HepG2 (cell line): Measurements from ENCODE around the gene AUTS2. TPM values are rescaled to one million over a fixed set of nuclear protein-coding genes. Genes with fewer than 3 reads are reported as not detected.

Experiments used
- ATAC-seq: fragments of 200-7000 bp; cut with Tn5 transposase; 3 replicates; pipeline ENCODE4 v1.9.1; 2020; ENCODE audit warnings: mild to moderate bottlenecking, moderate library complexity
- BruUV-seq: library from RNA; stranded (reverse); fragments of 400-500 nt; replicated peaks from 2 replicates; lab custom pipeline; 2021; lab: Mats Ljungman, UMichigan
- CTCF ChIA-PET: fragments of 300-600 bp; formaldehyde crosslinking; extraction: SDS; loops from one replicate; lab custom pipeline; 2021; ENCODE audit warnings: low total read pairs, inconsistent platforms, low intra/inter-chr PET ratio; lab: Yijun Ruan, JAX
- POLR2A ChIA-PET: fragments of 350-600 bp; sonication (Branson Sonifier 250); formaldehyde crosslinking; loops from one replicate; lab custom pipeline; 2020; ENCODE audit warnings: antibody characterized with exemption, inconsistent platforms; lab: Yijun Ruan, JAX
- DNase-seq: peaks from one replicate; pipeline ENCODE4 v3.0.0-alpha.2; 2015; ENCODE audit warnings: low spot score
- FAIRE-seq: peaks from 3 replicates; lab custom pipeline; 2011; peaks lifted over from hg19 to GRCh38; lab: Jason Lieb, UNC
- H2AFZ ChIP-seq: one replicate; pipeline ENCODE4 v1.6.1; 2011; ENCODE audit warnings: low read length, inconsistent platforms
- H3K27ac ChIP-seq: fragments of 300-600 bp; 3 replicates; pipeline ENCODE4 v1.8.0; 2011; ENCODE audit warnings: mixed run types, mild to moderate bottlenecking, mixed read lengths, low read length, inconsistent platforms; ENCODE audit not compliant: insufficient read depth; ENCODE audit errors: extremely low read length
- H3K27me3 ChIP-seq, 2 experiments: fragments of 200-600 bp in 1 of 2; 2 replicates in 1 of 2; 3 replicates in 1 of 2; pipeline versions ENCODE4 v1.6.0 to v1.8.0; 2011; ENCODE audit warnings: low read length in 2 of 2, mild to moderate bottlenecking in 2 of 2, moderate library complexity in 2 of 2, inconsistent platforms in 1 of 2; ENCODE audit not compliant: insufficient read depth in 2 of 2, control insufficient read depth in 1 of 2
- H3K36me3 ChIP-seq, 2 experiments: fragments of 200-600 bp in 1 of 2; replicated peaks in 1 of 2; 2 replicates in 1 of 2; 3 replicates in 1 of 2; pipeline versions ENCODE4 v1.5.1 to v1.8.0; 2011; ENCODE audit warnings: low read length in 2 of 2, inconsistent platforms in 1 of 2; ENCODE audit not compliant: insufficient read depth in 2 of 2, control insufficient read depth in 1 of 2
- H3K4me1 ChIP-seq: 2 replicates; pipeline ENCODE4 v1.5.1; 2012; ENCODE audit warnings: low read length, inconsistent platforms; ENCODE audit not compliant: insufficient read depth
- H3K4me2 ChIP-seq: 2 replicates; pipeline ENCODE4 v1.6.0; 2011; ENCODE audit warnings: low read depth, low read length, inconsistent platforms
- H3K4me3 ChIP-seq, 3 experiments: fragments of 200-600 bp in 1 of 3; sonication (generic), shearing (Covaris generic) in 1 of 3; replicated peaks in 1 of 3; 2 replicates each; pipeline ENCODE4 v1.5.1; 2011 to 2016; ENCODE audit warnings: low read length in 3 of 3, inconsistent platforms in 2 of 3, low read depth in 2 of 3, mild to moderate bottlenecking in 2 of 3, control low read depth in 1 of 3, mixed read lengths in 1 of 3; ENCODE audit not compliant: insufficient read depth in 1 of 3
- H3K79me2 ChIP-seq: one replicate; pipeline ENCODE4 v1.6.1; 2011; ENCODE audit warnings: low read length, inconsistent platforms; ENCODE audit not compliant: insufficient read depth
- H3K9ac ChIP-seq: 2 replicates; pipeline ENCODE4 v1.6.0; 2011; ENCODE audit warnings: mild to moderate bottlenecking, low read depth, low read length, inconsistent platforms; ENCODE audit not compliant: insufficient read depth
- H3K9me3 ChIP-seq: 2 replicates; pipeline ENCODE4 v1.5.1; 2012; ENCODE audit warnings: mild to moderate bottlenecking, low read length
- H4K20me1 ChIP-seq: 2 replicates; pipeline ENCODE4 v1.6.0; 2011; ENCODE audit warnings: inconsistent platforms, mild to moderate bottlenecking, low read length, moderate library complexity; ENCODE audit not compliant: insufficient read depth
- MBD4 ChIP-seq: IDR thresholded peaks from 2 replicates; pipeline ENCODE4 v1.6.1; 2012; ENCODE audit warnings: low read length, inconsistent platforms, borderline replicate concordance
- POLR2G ChIP-seq: fragments of 200-400 bp; formaldehyde crosslinking; IDR thresholded peaks from 2 replicates; pipeline ENCODE4 v1.6.1; 2018; ENCODE audit warnings: mild to moderate bottlenecking, low read depth, low read length, moderate library complexity
- SAFB2 ChIP-seq: sonication (generic); formaldehyde crosslinking; IDR thresholded peaks from 2 replicates; pipeline ENCODE4 v1.5.1; 2020; ENCODE audit warnings: missing genetic modification reagents, low read depth, mild to moderate bottlenecking, borderline replicate concordance
- SRF ChIP-seq: IDR thresholded peaks from 2 replicates; pipeline ENCODE4 v1.6.1; 2011; ENCODE audit warnings: mild to moderate bottlenecking, low read depth, low read length, moderate library complexity
- ZFY ChIP-seq: sonication (generic); formaldehyde crosslinking; IDR thresholded peaks from 2 replicates; pipeline ENCODE4 v1.4.0; 2020; ENCODE audit warnings: missing genetic modification reagents
- ZNF335 ChIP-seq: sonication (generic); formaldehyde crosslinking; IDR thresholded peaks from 2 replicates; pipeline ENCODE4 v1.4.0; 2020; ENCODE audit warnings: missing genetic modification reagents
- ZNF614 ChIP-seq: IDR thresholded peaks from 2 replicates; pipeline ENCODE4 v1.6.1; 2018; ENCODE audit warnings: missing biosample characterization, missing genetic modification reagents, inconsistent platforms, borderline replicate concordance
- ZSCAN31 ChIP-seq: sonication (generic); formaldehyde crosslinking; IDR thresholded peaks from 2 replicates; pipeline ENCODE4 v1.5.0; 2020; ENCODE audit warnings: low read depth, mild to moderate bottlenecking, missing genetic modification reagents
- WGBS: methylation state at CpG from one replicate; pipeline ENCODE4 v1.1.6; 2017; ENCODE audit warnings: low lambda C conversion rate; 5-methylcytosine and 5-hydroxymethylcytosine counted together
- in situ Hi-C: cut with HindIII; loops from 2 replicates; pipeline ENCODE4 v1.10.0; 2017; ENCODE audit warnings: low pct_unique_long_range_greater_than_20kb; ENCODE audit not compliant: extremely low pct_ligation_motif_present
- intact Hi-C: fragments of 100-400 bp; cut with micrococcal nuclease; formaldehyde crosslinking; loops from one replicate; pipeline ENCODE4 v1.10.0; 2022; ENCODE audit not compliant: unreplicated experiment
- polyA plus RNA-seq, 8 experiments: library from polyadenylated mRNA; depleted of rRNA in 3 of 8; stranded (reverse) in 7 of 8; unstranded in 1 of 8; fragments of >200 nt; fragmentation: Illumina TruSeq in 4 of 8; extraction: Trizol in 4 of 8; gene quantifications; 2 replicates each; pipeline versions ENCODE4 v1.2.1 to v1.2.3, GENCODE V29; 2011 to 2016; ENCODE audit warnings: low read depth in 4 of 8, missing spikeins in 1 of 8, mixed read lengths in 1 of 8; ENCODE audit not compliant: insufficient read depth in 1 of 8
- total RNA-seq, 5 experiments: library from RNA; depleted of rRNA; stranded (reverse); fragments of >200 nt; fragmentation: Illumina TruSeq; extraction: Trizol; gene quantifications; 2 replicates each; pipeline ENCODE4 v1.2.3, GENCODE V29; 2016; ENCODE audit warnings: low read depth in 1 of 5
- TF ChIP-seq, protein P1 (sequence below): IDR thresholded peaks from 2 replicates; pipeline ENCODE4 v1.6.1; 2016
- TF ChIP-seq, protein P2 (sequence below): sonication (generic); formaldehyde crosslinking; IDR thresholded peaks from 2 replicates; pipeline ENCODE4 v1.8.0; 2022; ENCODE audit warnings: missing genetic modification reagents, mild to moderate bottlenecking, inconsistent platforms, borderline replicate concordance
- TF ChIP-seq, protein P3 (sequence below): sonication (generic); formaldehyde crosslinking; IDR thresholded peaks from 2 replicates; pipeline ENCODE4 v1.8.1; 2023; ENCODE audit warnings: mild to moderate bottlenecking, missing genetic modification reagents
- TF ChIP-seq, protein P4 (sequence below): sonication (generic); formaldehyde crosslinking; IDR thresholded peaks from 2 replicates; pipeline ENCODE4 v1.4.0; 2020; ENCODE audit warnings: mild to moderate bottlenecking, missing genetic modification reagents
- TF ChIP-seq, protein P5 (sequence below): sonication (generic); formaldehyde crosslinking; IDR thresholded peaks from 2 replicates; pipeline ENCODE4 v1.4.0; 2020; ENCODE audit warnings: missing genetic modification reagents
- TF ChIP-seq, protein P6 (sequence below): sonication (generic); formaldehyde crosslinking; IDR thresholded peaks from 2 replicates; pipeline ENCODE4 v1.8.1; 2022; ENCODE audit warnings: mild to moderate bottlenecking, missing genetic modification reagents

The AUTS2 gene
- total and polyA plus RNA-seq, 2 of the 13 experiments (the other 11 are each of a cell fraction or from before 2014, with no cell fraction given): 0.38 TPM; not detected in 1

DNA sequence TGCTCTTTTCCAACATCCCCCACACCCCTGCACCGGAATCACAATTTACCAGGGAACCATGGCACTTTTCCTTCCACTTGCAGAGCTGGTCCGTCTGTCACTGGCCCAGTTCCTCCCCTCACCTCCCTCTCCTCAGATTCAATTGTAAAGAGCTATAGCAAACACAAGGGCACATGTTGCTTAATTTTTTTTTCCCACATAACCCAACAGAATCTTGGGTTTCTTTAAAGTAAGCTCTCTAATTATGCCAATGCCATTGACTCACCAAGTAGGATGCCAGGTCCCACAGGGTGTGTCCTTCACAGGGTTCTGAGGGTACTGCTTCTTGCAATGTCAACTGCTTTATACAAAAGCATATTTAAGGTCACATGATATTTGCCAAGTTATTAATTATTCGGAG lies 262.2 kb downstream of the AUTS2 start:
- DNase-seq (no peak), FAIRE-seq (no peak), ATAC-seq (no peak)
- no TSS peak for BruUV-seq
- POLR2A ChIA-PET: no interaction called here
- intact Hi-C loops: no loop called here
- no peaks in the 10 kb centered on the region for H3K79me2 ChIP-seq
- H3K27me3 ChIP-seq: no peaks in the 10 kb centered on the region
- no peak overlapping the region for H3K4me3 ChIP-seq
- no peak overlapping the region for H2AFZ ChIP-seq
- H3K4me1 ChIP-seq: no peaks in the 10 kb centered on the region
- H3K9me3 ChIP-seq: no peaks in the 10 kb centered on the region
- H3K27ac ChIP-seq: no peak overlapping the region
- 1% methylated on average over 3 of the region's 3 CpGs for WGBS
- H3K36me3 ChIP-seq: no peaks in the 10 kb centered on the region
- no peaks in the 10 kb centered on the region for H4K20me1 ChIP-seq
- TF ChIP-seq, protein P1, sequence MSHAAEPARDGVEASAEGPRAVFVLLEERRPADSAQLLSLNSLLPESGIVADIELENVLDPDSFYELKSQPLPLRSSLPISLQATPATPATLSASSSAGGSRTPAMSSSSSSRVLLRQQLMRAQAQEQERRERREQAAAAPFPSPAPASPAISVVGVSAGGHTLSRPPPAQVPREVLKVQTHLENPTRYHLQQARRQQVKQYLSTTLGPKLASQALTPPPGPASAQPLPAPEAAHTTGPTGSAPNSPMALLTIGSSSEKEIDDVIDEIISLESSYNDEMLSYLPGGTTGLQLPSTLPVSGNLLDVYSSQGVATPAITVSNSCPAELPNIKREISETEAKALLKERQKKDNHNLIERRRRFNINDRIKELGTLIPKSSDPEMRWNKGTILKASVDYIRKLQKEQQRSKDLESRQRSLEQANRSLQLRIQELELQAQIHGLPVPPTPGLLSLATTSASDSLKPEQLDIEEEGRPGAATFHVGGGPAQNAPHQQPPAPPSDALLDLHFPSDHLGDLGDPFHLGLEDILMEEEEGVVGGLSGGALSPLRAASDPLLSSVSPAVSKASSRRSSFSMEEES (CRISPR knock-in tag): no peak
- no peak for TF ChIP-seq SRF
- no peak for TF ChIP-seq SAFB2 (CRISPR knock-in tag)
- TF ChIP-seq, protein P2, sequence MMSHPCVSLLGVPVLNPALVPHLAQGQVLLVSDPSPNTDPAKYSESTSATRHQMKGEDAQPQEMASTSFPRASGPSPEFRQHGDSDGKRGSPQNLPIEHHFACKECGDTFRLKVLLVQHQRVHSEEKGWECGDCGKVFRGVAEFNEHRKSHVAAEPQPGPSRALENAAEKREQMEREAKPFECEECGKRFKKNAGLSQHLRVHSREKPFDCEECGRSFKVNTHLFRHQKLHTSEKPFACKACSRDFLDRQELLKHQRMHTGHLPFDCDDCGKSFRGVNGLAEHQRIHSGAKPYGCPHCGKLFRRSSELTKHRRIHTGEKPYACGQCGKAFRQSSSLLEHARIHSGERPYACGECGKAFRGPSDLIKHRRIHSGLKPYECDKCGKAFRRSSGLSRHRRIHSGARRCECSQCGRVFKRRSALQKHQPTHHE: no peak
- TF ChIP-seq ZNF614: no peak
- no peak for TF ChIP-seq ZNF335 (CRISPR knock-in tag)
- no peak for TF ChIP-seq MBD4
- TF ChIP-seq, protein P3, sequence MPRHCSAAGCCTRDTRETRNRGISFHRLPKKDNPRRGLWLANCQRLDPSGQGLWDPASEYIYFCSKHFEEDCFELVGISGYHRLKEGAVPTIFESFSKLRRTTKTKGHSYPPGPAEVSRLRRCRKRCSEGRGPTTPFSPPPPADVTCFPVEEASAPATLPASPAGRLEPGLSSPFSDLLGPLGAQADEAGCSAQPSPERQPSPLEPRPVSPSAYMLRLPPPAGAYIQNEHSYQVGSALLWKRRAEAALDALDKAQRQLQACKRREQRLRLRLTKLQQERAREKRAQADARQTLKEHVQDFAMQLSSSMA: no peak
- TF ChIP-seq, protein P4, sequence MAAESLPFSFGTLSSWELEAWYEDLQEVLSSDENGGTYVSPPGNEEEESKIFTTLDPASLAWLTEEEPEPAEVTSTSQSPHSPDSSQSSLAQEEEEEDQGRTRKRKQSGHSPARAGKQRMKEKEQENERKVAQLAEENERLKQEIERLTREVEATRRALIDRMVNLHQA (CRISPR knock-in tag): no peak
- no peak for TF ChIP-seq ZSCAN31
- TF ChIP-seq POLR2G: no peak
- TF ChIP-seq, protein P5, sequence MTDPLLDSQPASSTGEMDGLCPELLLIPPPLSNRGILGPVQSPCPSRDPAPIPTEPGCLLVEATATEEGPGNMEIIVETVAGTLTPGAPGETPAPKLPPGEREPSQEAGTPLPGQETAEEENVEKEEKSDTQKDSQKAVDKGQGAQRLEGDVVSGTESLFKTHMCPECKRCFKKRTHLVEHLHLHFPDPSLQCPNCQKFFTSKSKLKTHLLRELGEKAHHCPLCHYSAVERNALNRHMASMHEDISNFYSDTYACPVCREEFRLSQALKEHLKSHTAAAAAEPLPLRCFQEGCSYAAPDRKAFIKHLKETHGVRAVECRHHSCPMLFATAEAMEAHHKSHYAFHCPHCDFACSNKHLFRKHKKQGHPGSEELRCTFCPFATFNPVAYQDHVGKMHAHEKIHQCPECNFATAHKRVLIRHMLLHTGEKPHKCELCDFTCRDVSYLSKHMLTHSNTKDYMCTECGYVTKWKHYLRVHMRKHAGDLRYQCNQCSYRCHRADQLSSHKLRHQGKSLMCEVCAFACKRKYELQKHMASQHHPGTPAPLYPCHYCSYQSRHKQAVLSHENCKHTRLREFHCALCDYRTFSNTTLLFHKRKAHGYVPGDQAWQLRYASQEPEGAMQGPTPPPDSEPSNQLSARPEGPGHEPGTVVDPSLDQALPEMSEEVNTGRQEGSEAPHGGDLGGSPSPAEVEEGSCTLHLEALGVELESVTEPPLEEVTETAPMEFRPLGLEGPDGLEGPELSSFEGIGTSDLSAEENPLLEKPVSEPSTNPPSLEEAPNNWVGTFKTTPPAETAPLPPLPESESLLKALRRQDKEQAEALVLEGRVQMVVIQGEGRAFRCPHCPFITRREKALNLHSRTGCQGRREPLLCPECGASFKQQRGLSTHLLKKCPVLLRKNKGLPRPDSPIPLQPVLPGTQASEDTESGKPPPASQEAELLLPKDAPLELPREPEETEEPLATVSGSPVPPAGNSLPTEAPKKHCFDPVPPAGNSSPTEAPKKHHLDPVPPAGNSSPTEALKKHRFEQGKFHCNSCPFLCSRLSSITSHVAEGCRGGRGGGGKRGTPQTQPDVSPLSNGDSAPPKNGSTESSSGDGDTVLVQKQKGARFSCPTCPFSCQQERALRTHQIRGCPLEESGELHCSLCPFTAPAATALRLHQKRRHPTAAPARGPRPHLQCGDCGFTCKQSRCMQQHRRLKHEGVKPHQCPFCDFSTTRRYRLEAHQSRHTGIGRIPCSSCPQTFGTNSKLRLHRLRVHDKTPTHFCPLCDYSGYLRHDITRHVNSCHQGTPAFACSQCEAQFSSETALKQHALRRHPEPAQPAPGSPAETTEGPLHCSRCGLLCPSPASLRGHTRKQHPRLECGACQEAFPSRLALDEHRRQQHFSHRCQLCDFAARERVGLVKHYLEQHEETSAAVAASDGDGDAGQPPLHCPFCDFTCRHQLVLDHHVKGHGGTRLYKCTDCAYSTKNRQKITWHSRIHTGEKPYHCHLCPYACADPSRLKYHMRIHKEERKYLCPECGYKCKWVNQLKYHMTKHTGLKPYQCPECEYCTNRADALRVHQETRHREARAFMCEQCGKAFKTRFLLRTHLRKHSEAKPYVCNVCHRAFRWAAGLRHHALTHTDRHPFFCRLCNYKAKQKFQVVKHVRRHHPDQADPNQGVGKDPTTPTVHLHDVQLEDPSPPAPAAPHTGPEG: no peak
- no peak for TF ChIP-seq ZFY (CRISPR knock-in tag)
- TF ChIP-seq, protein P6, sequence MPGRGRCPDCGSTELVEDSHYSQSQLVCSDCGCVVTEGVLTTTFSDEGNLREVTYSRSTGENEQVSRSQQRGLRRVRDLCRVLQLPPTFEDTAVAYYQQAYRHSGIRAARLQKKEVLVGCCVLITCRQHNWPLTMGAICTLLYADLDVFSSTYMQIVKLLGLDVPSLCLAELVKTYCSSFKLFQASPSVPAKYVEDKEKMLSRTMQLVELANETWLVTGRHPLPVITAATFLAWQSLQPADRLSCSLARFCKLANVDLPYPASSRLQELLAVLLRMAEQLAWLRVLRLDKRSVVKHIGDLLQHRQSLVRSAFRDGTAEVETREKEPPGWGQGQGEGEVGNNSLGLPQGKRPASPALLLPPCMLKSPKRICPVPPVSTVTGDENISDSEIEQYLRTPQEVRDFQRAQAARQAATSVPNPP (CRISPR knock-in tag): no peak
- H3K9ac ChIP-seq: no peak overlapping the region
- CTCF ChIA-PET: no interaction called here
- no peak overlapping the region for H3K4me2 ChIP-seq
- in situ Hi-C loops: no loop called here
